Small intestine (tissue), 7 donors: ENCODE data around the gene KIF1C. TPM values are rescaled to one million over a fixed set of nuclear protein-coding genes. Genes with fewer than 3 reads are reported as not detected.

ENCODE experiments used
- DNase-seq, 2 donors: peaks; one replicate each; pipeline versions ENCODE4 v3.0.0 to v3.0.0-alpha.2; 2013
- FAIRE-seq: peaks from 2 replicates; lab custom pipeline; 2012; peaks lifted over from hg19 to GRCh38; lab: Jason Lieb, UNC
- H3K27ac ChIP-seq, 3 donors: one replicate each; pipeline ENCODE4 v1.5.1; 2013; ENCODE audit warnings: low read length in 2 of 3, mild to moderate bottlenecking in 2 of 3, control low read depth in 1 of 3, inconsistent platforms in 1 of 3, low read depth in 1 of 3, moderate library complexity in 1 of 3
- H3K27me3 ChIP-seq, 3 donors: one replicate each; pipeline ENCODE4 v1.6.1; 2013; ENCODE audit warnings: low read length in 3 of 3, inconsistent platforms in 1 of 3; ENCODE audit not compliant: control insufficient read depth in 3 of 3, insufficient read depth in 3 of 3
- H3K36me3 ChIP-seq, 3 donors: one replicate each; pipeline ENCODE4 v1.6.1; 2013; ENCODE audit warnings: low read length in 3 of 3, inconsistent platforms in 1 of 3, low read depth in 1 of 3, mild to moderate bottlenecking in 1 of 3, moderate library complexity in 1 of 3; ENCODE audit not compliant: control insufficient read depth in 3 of 3, insufficient read depth in 2 of 3
- H3K4me1 ChIP-seq, 3 donors: one replicate each; pipeline ENCODE4 v1.6.1; 2013; ENCODE audit warnings: low read length in 2 of 3, inconsistent platforms in 1 of 3, low read depth in 1 of 3, mild to moderate bottlenecking in 1 of 3, moderate library complexity in 1 of 3; ENCODE audit not compliant: control insufficient read depth in 3 of 3, insufficient read depth in 2 of 3
- H3K4me3 ChIP-seq, 3 donors: one replicate each; pipeline ENCODE4 v1.5.1; 2013; ENCODE audit warnings: low read length in 3 of 3, control low read depth in 1 of 3, inconsistent platforms in 1 of 3, low read depth in 1 of 3, mild to moderate bottlenecking in 1 of 3, moderate library complexity in 1 of 3
- H3K9me3 ChIP-seq, 2 donors: one replicate each; pipeline ENCODE4 v1.6.1; 2013; ENCODE audit warnings: low read depth in 1 of 2, low read length in 1 of 2; ENCODE audit not compliant: control insufficient read depth in 2 of 2, insufficient read depth in 1 of 2
- WGBS, 3 donors: extraction: QIAGEN DNeasy Blood & Tissue Kit; methylation state at CpG; one replicate each; pipeline ENCODE4 v1.1.7; 2013; 5-methylcytosine and 5-hydroxymethylcytosine counted together
- polyA plus RNA-seq, 4 donors: library from polyadenylated mRNA; stranded (reverse) in 3 of 4; unstranded in 1 of 4; fragments of 200-250 nt in 3 of 4; fragments of 120-200 nt in 1 of 4; gene quantifications; one replicate each; pipeline versions ENCODE4 v1.2.1 to v1.2.3, GENCODE V29; 2013
- donor health status: healthy with polysubstance abuse.
- donor health status: control.
- donor health status: control.
- donor health status: Bipolar disorder and iron deficiency.
- donor health status: healthy.

KIF1C gene
- polyA plus RNA-seq, 4 donors: 67.4 to 141 (median 82.5) TPM

- H3K4me1 ChIP-seq: peaks cover 0 to 22% (median 7%) of the 10 kb centered on the region in 3 donors
- H3K36me3 ChIP-seq: peaks cover 0 to 9% (median 0%) of the 10 kb centered on the region in 3 donors
- no peaks in the 10 kb centered on the region for H3K27me3 ChIP-seq
- H3K9me3 ChIP-seq: no peaks in the 10 kb centered on the region
- FAIRE-seq (no peak), DNase-seq (no peak)
- WGBS, 3 donors: 83 to 93% (median 85%) methylated on average over 3 of the region's 3 CpGs
- peak overlapping the region in 1 of 3 donors; percentile 100 for H3K27ac ChIP-seq
- H3K4me3 ChIP-seq: no peak overlapping the region
Observed at GRCh38 chr17:4951486-4951885, 46.3 kb upstream of the KIF1C start.

GRCh38 chr17:4953451-4953961 lies 44.2 kb upstream of the KIF1C start:
- no peaks in the 10 kb centered on the region for H3K27me3 ChIP-seq

GRCh38 chr17:4955091-4955490 lies 42.7 kb upstream of the KIF1C start:
- no peaks in the 10 kb centered on the region for H3K9me3 ChIP-seq
- no peak for DNase-seq
- H3K4me3 ChIP-seq: no peak overlapping the region
- WGBS, 3 donors: 94 to 99% (median 97%) methylated on average over 8 of the region's 8 CpGs
- peaks cover 0 to 29% (median 0%) of the 10 kb centered on the region in 3 donors for H3K36me3 ChIP-seq
- H3K27me3 ChIP-seq: no peaks in the 10 kb centered on the region
- no peak for FAIRE-seq
- H3K27ac ChIP-seq: no peak overlapping the region
- peaks cover 4 to 29% (median 4%) of the 10 kb centered on the region in 3 donors for H3K4me1 ChIP-seq

More at GRCh38 chr17:4953451-4953961, 44.2 kb upstream of the KIF1C start:
- Histone ChIP-seq H3K36me3 (peaks cover 0 to 17% (median 0%) of the 10 kb centered on the region in 3 donors), H3K4me3 (no peak overlapping the region), H3K9me3 (no peaks in the 10 kb centered on the region), H3K4me1 (peaks cover 0 to 19% (median 4%) of the 10 kb centered on the region in 3 donors), H3K27ac (no peak overlapping the region)
- FAIRE-seq (no peak), DNase-seq (no peak)
- 71 to 77% (median 71%) methylated on average over 14 of the region's 14 CpGs for WGBS, 3 donors

- Histone ChIP-seq H3K4me3 (no peak overlapping the region), H3K4me1 (peaks cover 0 to 14% (median 4%) of the 10 kb centered on the region in 3 donors), H3K36me3 (peaks cover 0 to 40% (median 0%) of the 10 kb centered on the region in 3 donors), H3K27ac (no peak overlapping the region), H3K9me3 (no peaks in the 10 kb centered on the region), H3K27me3 (no peaks in the 10 kb centered on the region)
- FAIRE-seq: no peak
- 84 to 88% (median 88%) methylated on average over 10 of the region's 10 CpGs for WGBS, 3 donors
- peak in 1 of 2 donors; percentile 27 for DNase-seq
Observed at GRCh38 chr17:4956493-4957061, 41.2 kb upstream of the KIF1C start.

GRCh38 chr17:4958102-4958501 lies 39.6 kb upstream of the KIF1C start:
- no peaks in the 10 kb centered on the region for H3K27me3 ChIP-seq
- H3K9me3 ChIP-seq: no peaks in the 10 kb centered on the region
- no peak overlapping the region for H3K27ac ChIP-seq
- H3K4me1 ChIP-seq: peaks cover 0 to 11% (median 4%) of the 10 kb centered on the region in 3 donors
- 31 to 75% (median 44%) methylated on average over 3 of the region's 3 CpGs for WGBS, 3 donors
- peaks cover 0 to 49% (median 0%) of the 10 kb centered on the region in 3 donors for H3K36me3 ChIP-seq
- FAIRE-seq: no peak
- H3K4me3 ChIP-seq: no peak overlapping the region
- DNase-seq: no peak

- peaks cover 0 to 47% (median 0%) of the 10 kb centered on the region in 3 donors for H3K36me3 ChIP-seq
- H3K27me3 ChIP-seq: no peaks in the 10 kb centered on the region
- no peak overlapping the region for H3K4me3 ChIP-seq
- WGBS, 3 donors: 32 to 69% (median 45%) methylated on average over 18 of the region's 18 CpGs
- FAIRE-seq: no peak
- peaks cover 0 to 11% (median 4%) of the 10 kb centered on the region in 3 donors for H3K4me1 ChIP-seq
- H3K9me3 ChIP-seq: no peaks in the 10 kb centered on the region
- peak overlapping the region; percentile 6 to 53 (median 17) for H3K27ac ChIP-seq
- peak; percentile 57 to 77 for DNase-seq
Observed at GRCh38 chr17:4959261-4959965, 38.3 kb upstream of the KIF1C start.

- Histone ChIP-seq H3K27me3 (no peaks in the 10 kb centered on the region), H3K36me3 (peaks cover 0 to 51% (median 0%) of the 10 kb centered on the region in 3 donors), H3K4me3 (no peak overlapping the region), H3K4me1 (peaks cover 0 to 11% (median 4%) of the 10 kb centered on the region in 3 donors), H3K9me3 (no peaks in the 10 kb centered on the region), H3K27ac (no peak overlapping the region)
- DNase-seq (no peak), FAIRE-seq (no peak)
- 89 to 97% (median 92%) methylated on average over 9 of the region's 9 CpGs for WGBS, 3 donors
Observed at GRCh38 chr17:4960279-4960922, 37.3 kb upstream of the KIF1C start.

GRCh38 chr17:4965311-4965986 lies 32.3 kb upstream of the KIF1C start:
- Histone ChIP-seq H3K27ac (no peak overlapping the region), H3K27me3 (no peaks in the 10 kb centered on the region), H3K9me3 (no peaks in the 10 kb centered on the region), H3K4me3 (no peak overlapping the region), H3K4me1 (peaks cover 0 to 25% (median 4%) of the 10 kb centered on the region in 3 donors), H3K36me3 (peaks cover 0 to 44% (median 0%) of the 10 kb centered on the region in 3 donors)
- WGBS, 3 donors: 97 to 99% (median 97%) methylated on average over 15 of the region's 15 CpGs
- DNase-seq: no peak
- no peak for FAIRE-seq
